CD4-positive, alpha-beta T cell treated with Interleukin-2 at 100 ng/mL for 4 hours (primary cell): ENCODE results near the gene LEMD1.

Source experiments
- DNase-seq: peaks from one replicate; pipeline ENCODE4 v3.0.0-alpha.2; 2020; ENCODE audit warnings: low spot score

The LEMD1 gene

DNA sequence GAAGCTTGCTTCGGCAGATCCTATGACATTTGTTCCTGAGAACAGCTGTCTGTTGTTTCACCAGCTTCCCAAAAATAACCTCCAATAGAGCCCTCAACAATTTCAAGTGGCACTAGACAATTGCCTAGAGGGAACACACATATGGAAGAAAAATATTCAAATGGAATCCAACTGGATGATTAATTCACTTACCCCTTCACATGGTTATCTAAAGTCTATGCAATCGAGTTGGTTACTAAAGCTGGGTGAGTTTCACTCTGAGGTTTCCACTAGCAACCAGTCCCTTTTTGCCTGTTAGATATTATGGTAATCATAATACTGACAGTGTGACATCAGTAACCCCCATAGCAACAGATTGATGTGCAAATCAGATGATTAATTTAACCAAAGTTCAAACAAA is at the start of gene LEMD1:
TSS of gene LEMD1 (minus strand) at position 259 of the 400 bp plus-strand sequence. CDS start 1,520 bp downstream, outside the sequence.
- no peak for DNase-seq

DNA sequence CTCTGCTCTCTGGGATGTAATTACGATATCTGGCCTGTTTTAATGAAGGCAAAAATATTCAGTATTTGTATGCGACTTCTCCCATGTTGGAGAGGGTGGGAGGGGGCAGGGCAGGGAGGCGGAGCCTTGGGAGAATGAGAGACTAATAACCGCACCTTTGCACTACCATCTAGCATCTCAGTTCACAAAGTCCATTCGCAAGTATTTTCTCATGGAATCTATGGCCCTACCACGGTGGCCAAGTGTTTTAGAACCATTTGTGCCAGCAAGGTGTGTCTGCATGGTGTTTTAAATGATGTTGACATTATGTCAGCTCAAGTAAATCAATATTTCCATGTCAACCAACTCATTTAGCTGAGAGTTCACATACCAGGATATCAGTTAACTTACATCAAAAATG is 48.3 kb upstream of the LEMD1 start:
- DNase-seq: no peak

GRCh38 chr1:205466595-205467220 is 44.9 kb upstream of the LEMD1 start:
- DNase-seq: no peak

- DNase-seq: no peak
Measured at GRCh38 chr1:205465392-205465791, 43.5 kb upstream of the LEMD1 start.

DNA sequence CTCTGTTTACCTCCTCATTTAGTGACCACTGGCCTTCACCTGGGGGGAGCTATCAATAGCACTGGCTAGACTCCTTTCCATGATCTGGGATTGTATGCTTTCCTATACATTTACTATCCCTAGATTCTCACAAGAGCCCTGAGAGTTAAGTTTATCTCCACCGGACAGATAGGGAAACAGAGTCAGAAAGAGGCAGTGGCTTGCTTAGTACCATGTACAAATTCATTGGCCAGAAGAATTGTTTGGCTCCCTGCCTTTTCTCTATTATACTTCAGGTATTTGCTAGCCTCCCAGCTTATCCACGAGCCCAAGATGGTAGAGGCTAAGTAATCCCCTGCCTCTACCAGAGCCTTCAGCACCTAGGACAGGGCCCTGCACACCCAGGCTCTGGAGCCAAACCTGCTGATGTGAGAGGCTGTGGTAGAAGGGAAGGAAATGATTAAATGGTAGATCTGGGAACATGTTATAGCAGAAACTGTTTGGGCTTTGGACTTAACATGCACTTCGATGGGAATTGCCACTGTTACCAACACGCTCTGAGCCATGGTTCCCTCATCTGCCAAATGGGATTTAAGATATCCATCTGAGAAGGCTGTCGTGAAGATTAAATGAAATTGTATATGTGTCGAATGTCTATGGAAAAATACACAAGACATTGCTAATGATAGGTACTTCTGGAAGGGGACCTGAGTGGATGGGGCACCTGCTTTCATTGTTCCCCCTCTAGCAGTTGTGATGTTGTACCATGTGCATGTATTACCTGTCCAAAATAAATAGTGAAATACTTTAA is 37.1 kb upstream of the LEMD1 start:
- DNase-seq: peak; percentile 19

DNA sequence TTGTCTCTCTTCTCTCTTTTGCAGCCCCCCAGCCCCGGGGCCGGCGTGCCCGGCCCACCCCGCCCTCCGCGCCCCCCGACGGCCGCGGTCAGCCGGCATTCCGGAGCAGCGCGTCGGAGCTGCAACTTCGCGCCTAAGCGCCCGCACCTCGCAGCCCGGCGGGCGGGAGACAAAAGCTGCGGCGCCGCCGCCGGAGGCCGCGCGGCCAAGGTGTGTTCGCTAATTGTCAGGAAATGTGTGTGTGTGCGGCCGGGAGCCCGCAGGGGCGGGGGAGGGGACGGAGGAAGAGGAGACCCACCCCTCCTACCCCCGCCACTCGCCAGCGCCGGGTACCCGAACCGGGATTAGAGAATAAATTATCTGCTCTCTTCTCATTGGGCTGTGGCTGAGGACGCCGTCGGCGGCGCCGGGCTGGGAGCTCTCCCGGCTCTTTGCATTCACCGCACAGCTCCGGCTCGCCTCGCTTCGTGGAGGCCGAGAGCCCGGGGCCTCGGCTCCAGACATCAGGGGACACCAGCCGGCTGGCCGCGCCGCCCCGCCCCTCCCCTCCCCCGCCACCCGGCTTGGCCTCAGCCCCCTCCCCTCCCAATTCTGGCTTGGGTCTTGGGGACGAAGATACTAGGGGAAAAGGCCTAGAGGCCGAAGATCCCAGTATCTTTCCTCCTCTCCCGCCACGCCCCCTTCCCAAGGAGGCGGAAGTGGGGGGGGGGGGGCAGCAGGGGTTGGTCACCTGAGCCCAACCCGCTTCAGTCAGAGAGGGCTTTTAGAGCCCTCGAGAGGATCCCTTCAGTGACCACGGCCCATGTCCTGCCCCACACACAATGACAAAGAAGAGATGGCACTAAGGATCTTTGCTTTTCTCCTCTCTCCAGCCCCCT is 35.3 kb upstream of the LEMD1 start:
- no peak for DNase-seq

DNA sequence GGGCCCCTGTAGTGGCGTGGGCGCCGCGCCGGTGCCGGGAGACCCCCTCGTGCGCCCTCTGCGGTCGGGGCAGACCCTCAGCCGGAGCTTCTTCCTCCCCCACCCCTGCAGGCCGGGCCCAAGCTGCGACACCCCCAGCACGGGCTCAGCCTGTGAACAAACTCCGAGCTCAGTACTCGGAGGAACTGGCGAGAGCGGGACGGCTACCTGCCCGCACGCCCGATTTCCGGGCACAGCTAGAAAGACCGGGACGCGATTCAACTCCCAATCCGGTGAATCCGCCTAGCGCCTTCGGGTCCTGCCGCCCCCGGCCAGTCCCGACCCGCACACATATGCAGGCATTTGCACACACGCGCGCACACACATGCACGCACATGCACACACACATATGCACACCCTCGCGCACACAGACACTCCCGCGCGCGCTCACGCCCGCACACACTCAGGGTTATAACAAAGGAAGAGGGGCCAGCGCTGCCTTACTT is 34.6 kb upstream of the LEMD1 start:
- DNase-seq: no peak

GRCh38 chr1:205455581-205456382 is 33.9 kb upstream of the LEMD1 start, which contains the start of gene BLACAT1:
TSS of gene BLACAT1 (minus strand) at chr1:205456045.
- no peak for DNase-seq

GRCh38 chr1:205454903-205455335 is 33.1 kb upstream of the LEMD1 start:
- DNase-seq: no peak

DNA sequence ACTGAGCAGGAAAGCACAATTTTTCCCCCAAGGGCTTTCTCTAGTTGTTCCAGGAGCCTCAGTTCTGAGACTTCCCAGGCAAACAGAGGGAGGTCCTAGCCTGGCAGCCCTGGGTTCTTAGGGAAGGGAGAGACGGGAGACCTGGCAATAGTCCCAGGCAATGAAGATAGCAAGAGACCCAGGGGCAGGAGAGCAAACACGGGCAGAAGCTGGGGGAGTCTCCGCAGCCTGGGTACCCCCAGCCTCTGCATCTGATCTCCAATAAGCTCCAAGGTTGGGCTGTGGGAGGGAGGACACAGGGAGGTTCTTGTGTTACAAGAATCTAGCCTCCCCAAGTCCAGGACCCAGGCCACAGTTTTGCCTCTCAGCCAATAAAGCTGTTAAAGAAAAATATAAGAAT is 31.6 kb upstream of the LEMD1 start:
- no peak for DNase-seq

DNA sequence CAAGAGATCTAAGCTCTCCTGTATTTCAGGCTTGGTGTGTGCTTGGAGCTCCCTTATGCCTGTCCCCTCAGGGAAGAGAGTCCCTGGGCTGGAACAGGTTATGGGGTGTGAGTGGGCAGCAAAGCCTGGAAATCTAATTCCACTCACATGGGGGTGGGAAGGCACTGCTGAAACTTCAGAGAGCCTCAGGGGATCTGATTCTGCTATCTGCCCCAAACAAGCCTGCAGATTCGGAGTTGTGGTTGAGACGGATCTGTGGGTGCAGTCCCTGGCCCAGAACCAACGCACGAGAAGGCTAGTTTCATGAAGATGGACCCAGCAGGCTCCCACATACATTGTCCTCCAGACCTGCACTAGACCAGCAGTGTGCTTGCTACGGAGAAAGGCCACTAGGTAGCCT is 31.1 kb upstream of the LEMD1 start:
- DNase-seq: no peak

DNA sequence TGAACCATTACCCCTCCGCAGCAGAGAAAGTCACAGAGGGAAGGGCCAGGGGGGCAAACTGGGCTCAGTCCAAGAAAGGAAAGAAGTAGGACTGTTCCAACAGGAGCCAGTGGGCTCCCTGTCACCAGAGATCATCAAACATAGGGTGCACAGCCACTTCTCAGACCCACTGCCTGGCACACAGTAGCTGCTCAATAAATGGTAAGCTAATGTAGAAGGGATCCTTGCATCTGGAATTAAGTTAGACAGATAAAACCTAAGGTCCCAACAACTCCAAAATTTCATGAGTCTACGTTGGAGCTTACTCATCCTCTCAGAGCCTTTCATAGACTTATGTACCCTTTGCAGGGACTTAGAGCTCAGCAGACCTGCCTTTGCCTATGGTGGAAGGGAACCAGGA is 30.5 kb upstream of the LEMD1 start:
- DNase-seq: no peak

DNA sequence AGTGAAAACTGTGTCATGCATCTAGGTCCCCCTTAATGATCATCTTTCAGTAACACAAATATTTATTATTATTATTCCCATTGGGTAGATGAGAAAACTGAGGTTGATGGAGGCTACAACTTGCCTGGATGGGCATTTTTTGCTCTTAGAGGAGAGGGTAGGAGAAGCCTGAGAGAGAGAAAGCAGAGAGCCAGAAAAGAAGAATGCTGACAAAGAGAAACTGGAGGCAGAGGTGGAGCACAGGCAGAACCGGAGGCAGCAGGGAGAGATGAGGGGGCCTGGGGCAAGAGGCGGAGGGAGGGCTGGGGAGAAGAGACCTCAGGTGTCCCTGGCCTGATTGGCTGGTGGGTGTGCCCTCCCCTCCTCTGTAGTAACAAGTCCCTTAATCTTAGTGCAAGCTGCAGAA is 29.9 kb upstream of the LEMD1 start:
- DNase-seq: no peak

DNA sequence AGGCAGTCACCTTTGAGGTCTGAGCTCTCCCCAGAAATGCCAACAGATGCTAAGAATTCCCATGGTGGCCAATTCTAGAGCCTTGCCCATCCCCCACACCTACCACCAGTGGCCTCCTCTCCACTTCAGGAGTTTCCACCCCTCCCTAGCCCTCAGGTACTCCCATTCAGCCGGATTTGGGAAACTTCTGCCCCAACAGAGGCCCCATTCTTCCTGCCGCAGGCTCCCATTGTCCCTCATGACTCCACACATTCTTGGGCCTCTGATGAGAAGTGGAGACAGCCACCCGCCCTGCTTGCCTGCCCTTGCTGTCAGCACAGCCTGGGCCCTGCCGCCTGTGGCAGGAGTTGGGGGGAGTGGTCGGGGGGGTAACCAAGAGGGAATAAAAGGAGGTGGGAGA is 29.3 kb upstream of the LEMD1 start:
- no peak for DNase-seq

GRCh38 chr1:205450448-205450847 is 28.6 kb upstream of the LEMD1 start:
- no peak for DNase-seq

- no peak for DNase-seq
Measured at GRCh38 chr1:205449750-205450443, 28.0 kb upstream of the LEMD1 start.

DNA sequence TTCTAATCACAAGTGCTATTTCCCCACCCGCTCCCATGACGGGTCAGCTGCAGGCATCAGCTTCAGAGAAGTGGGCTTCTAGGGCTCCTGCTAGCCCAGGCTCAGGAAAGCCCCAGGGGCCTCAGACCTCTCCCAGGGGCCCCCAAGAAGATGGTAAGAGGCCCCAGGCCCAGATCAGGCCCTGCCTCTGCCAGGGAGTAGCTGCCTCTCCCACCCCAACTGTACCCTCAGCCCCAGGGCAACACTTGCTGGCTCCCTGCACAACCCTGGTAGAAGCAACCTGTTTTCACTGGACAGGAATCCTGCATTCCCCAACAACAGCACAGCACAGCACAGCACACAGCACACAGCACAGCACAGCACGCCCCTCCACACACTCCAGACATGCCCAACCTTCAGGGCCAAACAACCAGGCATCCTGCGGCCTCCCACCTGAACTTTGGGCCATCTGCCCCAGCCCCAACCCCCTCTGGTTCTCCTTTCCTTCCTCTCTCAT is 27.4 kb upstream of the LEMD1 start:
- DNase-seq: no peak

GRCh38 chr1:205448540-205449253 is 26.8 kb upstream of the LEMD1 start:
- DNase-seq: no peak

DNA sequence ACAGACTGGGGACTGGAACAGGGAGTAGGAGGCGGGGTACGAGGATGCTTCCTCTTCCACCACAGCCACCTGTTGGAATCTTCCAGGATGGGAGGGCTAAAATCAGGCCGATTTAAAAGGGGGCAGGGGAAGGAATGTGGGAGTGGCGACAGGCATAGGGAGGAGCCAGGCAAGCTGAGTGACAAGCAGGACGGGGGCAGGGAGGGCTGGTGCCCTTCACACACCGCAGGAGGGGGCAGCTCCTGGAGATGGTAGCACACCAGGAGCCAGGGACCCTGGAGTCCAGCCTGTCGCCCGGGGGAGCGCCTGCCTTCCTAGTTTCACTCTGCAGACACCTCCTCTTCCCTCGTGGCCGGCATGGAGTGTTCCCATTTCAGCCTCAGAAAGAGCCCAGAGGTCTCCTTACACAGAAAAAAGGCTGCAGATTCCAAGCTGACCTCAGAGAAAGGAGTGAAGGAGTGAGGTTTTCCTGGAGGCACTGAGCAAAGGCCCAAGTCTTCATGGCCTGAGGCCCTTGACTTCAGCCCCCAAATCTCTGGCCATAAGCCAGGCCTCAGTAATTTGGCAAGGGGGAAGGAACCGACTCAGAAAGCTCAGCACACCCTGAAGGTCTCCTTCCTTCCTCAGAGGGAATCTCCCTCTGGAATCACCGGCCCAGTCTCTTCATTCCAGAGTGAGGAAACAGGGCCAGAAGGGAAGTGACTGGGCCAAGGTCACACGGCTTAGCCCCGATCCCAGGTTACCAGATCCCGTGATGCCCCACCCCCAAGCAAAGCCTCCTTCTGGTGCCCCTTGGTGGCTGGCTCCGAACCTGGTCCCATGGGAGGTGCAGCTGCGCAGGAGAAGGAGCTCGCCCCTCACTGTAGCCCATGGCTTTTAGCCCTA is 25.8 kb upstream of the LEMD1 start:
- no peak for DNase-seq
